Measurements from ENCODE around the gene NUAK2.

The NUAK2 gene

DNA sequence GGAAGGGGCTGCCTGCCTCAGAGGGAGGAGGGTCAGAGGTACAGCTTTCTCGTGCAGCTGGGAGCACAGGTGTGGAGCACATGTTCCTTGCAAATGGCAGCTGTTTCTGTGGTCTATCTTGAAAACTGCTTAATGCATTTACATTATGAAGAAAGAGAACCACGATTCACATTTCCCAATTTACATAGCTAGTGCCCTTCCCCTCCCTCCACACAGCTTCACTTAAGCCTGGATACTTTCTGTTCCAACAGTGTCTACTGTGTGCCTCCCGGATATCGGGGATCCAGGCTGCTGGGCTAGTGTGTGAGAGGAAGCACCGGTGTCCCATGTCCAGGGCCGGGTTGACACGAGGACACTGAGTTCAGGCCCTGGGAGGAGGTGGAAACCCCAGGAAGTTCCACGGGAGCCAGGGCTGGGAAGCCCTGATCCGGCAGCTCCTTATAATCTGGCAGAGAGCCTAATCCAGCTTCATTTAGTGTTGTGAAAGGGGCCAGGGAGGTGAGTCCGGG, 62.2 kb downstream of the NUAK2 start:
- H3K4me3 ChIP-seq (ENCODE audit: low read depth, low read length), result no peak overlapping the region
- no peak for TF ChIP-seq CTCF (IDR thresholded peaks at IDR 0.05; ENCODE audit: borderline replicate concordance, insufficient read depth, low read depth, low read length)

GRCh38 chr1:205258719-205259118, 62.8 kb downstream of the NUAK2 start:
- H3K4me3 ChIP-seq (ENCODE audit: low read depth, low read length), result no peak overlapping the region

GRCh38 chr1:205258261-205258691, 63.3 kb downstream of the NUAK2 start:
- no peak overlapping the region for H3K4me3 ChIP-seq (ENCODE audit: low read depth, low read length)
- TF ChIP-seq CTCF (IDR thresholded peaks at IDR 0.05; ENCODE audit: borderline replicate concordance, insufficient read depth, low read depth, low read length), result no peak

More at GRCh38 chr1:205258719-205259118, 62.8 kb downstream of the NUAK2 start:
- TF ChIP-seq CTCF (IDR thresholded peaks at IDR 0.05; ENCODE audit: borderline replicate concordance, insufficient read depth, low read depth, low read length), result no peak

GRCh38 chr1:205257735-205258134, 63.8 kb downstream of the NUAK2 start:
- H3K4me3 ChIP-seq (ENCODE audit: low read depth, low read length), result no peak overlapping the region
- TF ChIP-seq CTCF (IDR thresholded peaks at IDR 0.05; ENCODE audit: borderline replicate concordance, insufficient read depth, low read depth, low read length), result no peak

DNA sequence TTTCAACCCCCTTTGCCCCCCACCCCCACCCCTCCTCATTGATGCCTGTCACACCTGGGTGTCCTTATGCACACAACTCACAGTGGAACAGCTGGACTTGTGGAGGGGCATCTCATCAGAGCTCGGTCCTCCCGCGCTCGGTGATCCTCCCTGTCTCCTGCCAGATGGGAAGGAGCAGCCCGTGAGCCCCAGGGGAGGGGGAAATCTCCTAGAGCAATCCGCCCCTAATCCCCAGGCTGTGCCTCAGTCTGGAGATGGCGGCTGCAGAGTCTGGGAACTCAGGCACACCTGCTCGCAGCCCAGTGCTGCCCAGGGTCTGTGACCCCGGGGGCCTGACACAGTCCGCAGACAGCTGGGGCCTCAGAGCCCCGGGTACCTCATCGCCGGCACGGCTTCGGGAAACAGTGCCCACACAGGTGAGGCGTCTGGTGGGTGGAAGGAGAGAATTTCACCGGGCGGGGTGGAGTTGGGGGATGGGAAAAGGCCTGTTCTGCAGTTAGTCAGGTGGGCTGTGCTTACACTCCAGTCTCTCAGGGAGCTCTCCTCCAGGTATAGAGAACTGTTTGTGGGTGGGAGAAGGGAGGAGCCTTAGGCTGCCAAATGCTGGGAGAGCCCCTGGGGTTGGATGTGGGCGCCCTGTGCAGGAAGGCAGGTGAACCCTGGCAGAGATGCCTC, 64.5 kb downstream of the NUAK2 start:
- TF ChIP-seq CTCF (IDR thresholded peaks at IDR 0.05; ENCODE audit: borderline replicate concordance, insufficient read depth, low read depth, low read length), result no peak
- no peak overlapping the region for H3K4me3 ChIP-seq (ENCODE audit: low read depth, low read length)

- no peak overlapping the region for H3K4me3 ChIP-seq (ENCODE audit: low read depth, low read length)
- peak; percentile 94 for TF ChIP-seq CTCF (IDR thresholded peaks at IDR 0.05; ENCODE audit: borderline replicate concordance, insufficient read depth, low read depth, low read length)
Measured at GRCh38 chr1:205255941-205256780, 65.4 kb downstream of the NUAK2 start.
